GM18507 (cell line): ENCODE data around the gene KRT8.
A peak's percentile ranks its signal among the peaks of the same experiment; 100 is the strongest.
"Not testable (repeated sequence)": the region's sequence is repeated elsewhere in the genome, so short reads cannot be mapped to it uniquely, and the experiment has no call there.

ENCODE experiments used
- DNase-seq: peaks from one replicate; pipeline ENCODE4 v3.0.0; 2011; ENCODE audit warnings: low read depth; ENCODE audit not compliant: insufficient read length; ENCODE audit errors: extremely low spot score
- FAIRE-seq: peaks from 2 replicates; lab custom pipeline; 2011; peaks lifted over from hg19 to GRCh38; lab: Jason Lieb, UNC

The KRT8 gene

DNA sequence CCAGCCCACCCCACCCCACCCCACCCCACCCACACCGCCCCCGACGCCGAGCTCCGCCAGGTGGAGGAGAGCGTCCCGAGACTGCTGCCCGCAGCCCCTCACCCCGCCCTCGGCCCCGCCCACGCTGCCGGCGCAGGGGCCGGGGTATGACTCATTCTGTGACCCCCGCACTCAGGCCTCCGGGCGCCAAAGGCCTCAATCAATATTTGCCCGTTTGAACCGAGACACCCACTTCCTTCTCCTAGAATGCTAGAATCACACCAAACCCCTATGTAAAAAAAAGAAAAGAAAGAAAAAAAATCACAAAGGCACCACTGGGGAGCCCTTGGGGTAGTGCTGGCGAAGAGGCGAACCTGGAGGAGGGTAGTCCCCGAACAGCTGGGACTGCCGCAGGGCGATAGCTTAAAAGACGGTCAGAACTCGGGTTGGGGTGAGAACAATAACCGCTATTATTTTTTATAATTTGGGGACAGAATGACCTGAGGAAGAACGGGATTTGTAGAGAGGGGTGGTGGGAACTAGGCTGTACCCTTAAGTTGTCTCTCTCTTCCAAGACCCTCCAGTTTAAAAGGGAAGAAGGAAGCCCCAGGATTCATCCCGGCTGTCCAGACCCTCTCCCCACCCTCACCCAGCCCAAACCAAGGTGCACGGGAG lies 894 bp downstream of the KRT8 start:
- DNase-seq, result peak; percentile 64
- no peak for FAIRE-seq

DNA sequence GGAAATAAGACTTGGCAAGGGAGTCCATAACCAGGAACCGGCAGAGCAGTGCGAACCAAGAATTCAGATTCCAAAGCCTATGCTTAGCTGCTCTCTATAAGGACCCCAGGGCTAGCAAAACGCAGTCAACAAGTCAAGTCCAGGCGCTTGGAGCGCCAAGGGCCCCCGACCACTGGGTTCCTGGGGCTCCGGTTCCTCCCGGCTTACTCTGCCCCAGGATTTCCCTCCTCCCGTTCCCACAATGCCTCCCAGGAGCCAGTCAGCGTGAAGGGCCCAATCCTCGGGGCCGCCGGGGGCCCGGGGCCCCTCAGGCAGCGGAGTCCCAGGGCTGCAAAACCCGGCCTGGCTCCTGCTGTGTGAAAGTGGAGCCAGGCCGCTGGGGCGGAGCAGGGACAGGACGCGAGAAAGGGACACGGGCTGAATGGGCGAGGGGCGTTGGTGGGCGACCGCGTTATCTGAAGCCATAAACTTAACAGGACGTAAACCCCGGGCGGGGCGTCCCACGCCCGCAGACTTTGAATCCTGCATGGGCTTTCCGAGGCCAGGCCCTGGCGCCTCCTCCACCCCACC lies 1.5 kb downstream of the KRT8 start:
- FAIRE-seq, result no peak
- DNase-seq, result peak; percentile 43

DNA sequence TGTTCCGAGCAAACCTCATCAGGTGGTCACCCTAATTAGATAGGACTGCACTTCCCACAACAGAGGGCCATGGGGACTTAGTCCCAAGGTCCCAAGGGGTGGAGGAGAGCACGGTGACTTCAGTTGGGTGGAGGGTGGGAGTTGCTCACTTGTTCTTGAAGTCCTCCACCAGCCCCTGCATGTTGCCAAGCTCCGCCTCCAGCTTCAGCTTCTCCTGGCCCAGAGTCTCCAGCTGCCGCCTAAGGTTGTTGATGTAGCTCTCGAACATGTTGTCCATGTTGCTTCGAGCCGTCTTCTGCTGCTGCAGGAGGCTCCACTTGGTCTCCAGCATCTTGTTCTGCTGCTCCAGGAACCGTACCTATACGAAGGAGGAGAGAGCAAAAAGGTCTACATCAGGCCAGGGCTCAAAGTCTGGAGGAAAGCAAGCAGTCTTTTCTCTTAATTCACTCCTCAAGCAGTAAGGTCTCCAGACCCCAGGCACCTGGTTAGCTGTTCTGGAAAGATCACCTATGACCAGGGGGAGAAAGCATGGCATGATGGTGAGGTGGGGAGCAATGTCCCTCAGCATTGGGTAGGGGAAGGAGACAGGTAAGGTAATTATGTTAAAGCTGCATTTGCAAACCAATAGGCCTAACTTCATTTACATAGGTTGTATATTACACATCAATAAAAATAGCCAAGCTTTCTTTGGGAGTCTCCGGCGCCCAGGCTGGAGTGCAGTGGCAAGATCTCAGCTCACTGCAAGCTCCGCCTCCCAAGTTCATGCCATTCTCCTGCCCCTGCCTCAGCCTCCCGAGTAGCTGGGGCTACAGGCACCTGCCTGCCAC lies 2.9 kb downstream of the KRT8 start:
- DNase-seq, result no peak
- no peak for FAIRE-seq

DNA sequence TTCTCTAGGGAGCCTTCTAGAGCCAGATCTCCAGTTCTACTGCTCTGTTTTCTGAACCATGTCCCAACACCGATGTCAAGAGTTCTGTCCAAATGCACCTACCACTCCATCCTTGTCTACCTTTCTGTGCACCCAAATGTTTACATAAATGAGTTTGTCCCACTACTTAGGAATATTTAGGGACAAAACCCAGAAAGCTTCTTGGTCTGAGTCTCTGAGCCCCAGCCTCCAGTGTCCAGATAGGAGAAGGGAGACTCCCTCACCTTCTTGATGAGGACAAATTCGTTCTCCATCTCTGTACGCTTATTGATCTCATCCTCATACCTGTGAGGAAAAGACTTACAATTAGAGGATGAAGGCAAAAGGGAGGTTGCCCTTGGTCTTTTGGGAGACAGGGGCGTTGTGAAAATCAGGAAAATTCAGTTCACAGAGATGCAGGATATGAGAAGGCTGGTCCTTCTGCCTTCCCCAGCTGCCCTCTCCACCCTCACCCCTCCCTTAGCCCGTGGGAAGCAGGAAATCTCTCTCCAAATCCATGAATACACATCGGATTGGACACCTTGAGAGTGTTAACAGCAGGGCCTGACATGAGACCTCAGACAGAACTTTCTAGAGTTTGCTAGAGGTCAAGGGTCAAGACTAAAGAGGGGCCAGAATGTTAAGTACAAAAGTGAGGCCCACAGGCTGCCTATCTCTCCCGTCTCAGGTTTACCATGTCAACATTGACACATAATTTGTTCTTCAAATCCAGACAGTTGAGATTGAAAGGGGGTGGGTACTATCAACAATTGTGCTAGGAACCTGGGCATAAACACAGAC lies 3.8 kb downstream of the KRT8 start:
- FAIRE-seq, result no peak

DNA sequence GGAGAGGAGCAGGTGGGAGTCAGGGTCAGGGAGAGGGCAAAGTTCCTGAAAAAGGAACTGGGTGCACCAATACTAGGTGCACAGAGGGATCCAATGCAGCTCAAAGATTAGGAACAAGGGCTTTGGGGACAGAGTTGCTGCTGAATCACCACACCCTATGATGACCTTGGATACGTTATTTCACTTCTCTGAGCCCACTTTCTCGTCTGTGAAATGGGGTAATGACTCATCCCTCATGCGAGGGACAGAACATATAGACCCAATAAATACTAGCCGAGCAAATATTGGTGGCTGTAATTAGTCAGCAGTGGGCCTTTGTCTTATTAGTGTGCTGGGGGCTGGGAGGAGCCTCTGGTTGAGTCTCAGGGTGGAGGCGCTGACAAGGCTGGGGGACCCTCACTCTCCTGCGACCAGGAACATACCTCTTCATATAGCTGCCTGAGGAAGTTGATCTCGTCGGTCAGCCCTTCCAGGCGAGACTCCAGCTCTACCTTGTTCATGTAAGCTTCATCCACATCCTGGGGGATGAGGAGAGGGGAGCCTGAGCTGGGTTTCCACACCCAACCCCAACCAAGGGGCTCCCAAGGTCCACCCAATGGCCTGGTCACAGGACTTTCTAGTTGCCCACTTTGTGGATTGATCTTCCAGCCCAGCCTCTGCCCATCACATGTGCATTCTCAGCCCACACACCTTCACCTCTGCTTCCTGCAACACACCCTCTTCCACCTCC lies 4.5 kb downstream of the KRT8 start:
- no peak for FAIRE-seq
- no peak for DNase-seq

More for the DNA sequence above, 3.8 kb downstream of the KRT8 start:
- no peak for DNase-seq

DNA sequence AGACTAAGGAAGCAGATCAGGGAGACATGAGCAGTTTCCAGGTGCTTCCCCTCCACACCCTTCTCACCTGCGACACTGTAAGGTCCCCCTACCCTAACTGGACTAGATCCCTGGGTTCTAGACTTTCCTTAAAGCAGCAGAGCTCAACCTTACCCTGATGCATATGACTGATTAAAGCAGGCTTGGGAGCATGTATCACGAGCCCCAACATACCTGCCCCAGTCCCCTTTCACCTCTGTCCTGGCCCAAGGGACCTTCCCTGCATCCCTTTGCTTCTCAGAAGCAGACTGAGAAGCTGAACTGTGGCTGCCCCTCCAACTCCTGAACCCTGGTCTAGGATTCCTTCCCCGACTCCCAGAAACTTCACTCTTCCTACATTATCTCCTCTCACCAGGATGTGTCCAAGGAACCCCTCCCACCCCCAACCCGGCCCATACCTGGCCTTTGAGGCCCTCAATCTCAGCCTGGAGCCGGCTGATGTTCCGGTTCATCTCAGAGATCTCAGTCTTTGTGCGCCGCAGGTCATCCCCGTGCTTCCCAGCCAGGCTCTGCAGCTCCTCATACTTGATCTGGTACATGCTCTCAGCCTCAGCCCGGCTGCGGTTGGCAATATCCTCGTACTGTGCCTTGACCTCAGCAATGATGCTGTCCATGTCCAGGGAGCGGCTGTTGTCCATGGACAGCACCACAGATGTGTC lies 5.4 kb downstream of the KRT8 start:
- FAIRE-seq, result no peak

DNA sequence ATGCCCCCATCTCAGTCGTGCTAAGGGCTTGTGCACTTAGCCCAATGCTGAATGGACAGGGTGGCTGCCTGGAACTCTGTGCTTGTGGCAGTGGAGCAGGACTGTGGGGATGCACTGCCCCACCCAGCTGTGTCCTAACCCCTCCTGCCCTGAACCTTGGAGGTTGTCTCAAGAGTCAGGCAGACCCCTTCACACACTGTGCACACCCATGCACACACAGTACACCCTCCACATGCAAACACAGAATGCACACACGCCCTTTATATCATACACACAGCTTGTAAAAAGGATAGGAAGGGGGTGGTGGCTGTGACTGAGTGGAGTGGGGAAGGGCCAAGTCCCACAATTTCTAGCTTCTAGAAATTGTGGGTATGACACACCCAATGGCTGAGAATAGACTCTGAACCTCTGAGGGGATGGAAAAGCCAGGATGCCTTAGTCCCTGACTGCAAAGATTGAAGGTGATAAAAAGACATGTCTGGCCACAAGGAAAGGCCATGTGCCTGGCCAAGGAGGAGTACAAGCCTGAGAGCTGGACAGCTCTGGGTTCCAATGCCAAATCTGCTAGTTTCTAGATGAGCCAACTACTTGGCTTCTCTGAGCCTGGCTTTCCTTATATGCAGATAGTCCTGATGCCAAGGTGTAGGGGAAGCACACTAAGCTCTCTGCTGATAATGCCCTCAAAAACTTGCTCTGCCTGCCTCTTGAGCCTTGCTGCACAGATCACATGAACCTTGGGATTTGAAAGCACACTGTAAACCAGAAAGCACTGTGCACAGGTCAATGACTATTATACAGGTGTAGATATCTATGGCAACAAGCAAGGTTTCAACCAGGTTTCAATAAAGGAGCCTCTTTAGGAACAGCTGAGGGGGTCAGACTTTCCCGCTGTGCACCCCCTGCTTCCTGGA lies 8.4 kb downstream of the KRT8 start:
- no peak for DNase-seq
- no peak for FAIRE-seq

More for the DNA sequence above, 5.4 kb downstream of the KRT8 start:
- DNase-seq, result no peak

DNA sequence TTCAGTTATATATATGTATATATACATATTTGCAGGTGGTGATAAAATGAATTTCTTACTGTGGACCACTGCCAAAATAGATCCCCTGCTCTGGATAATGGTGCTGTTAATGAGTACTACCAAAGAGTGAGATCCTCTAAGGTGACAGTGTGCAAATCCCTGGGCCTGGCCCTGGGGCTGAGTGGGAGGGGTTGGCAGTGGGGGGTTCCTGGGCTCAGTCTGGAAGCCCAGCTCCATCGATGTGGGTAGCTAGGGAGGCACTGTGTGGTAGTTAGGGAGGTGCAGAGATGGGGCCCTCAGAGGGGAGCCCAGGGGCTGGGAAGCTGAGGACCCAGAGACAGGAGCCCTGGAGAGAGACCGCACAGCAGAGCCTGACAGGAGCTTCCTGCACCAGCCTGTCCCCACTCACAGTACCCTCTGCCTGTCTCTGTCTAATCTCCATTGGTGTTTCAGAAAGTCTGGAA lies 9.1 kb downstream of the KRT8 start:
- DNase-seq (no peak), FAIRE-seq (no peak)

DNA sequence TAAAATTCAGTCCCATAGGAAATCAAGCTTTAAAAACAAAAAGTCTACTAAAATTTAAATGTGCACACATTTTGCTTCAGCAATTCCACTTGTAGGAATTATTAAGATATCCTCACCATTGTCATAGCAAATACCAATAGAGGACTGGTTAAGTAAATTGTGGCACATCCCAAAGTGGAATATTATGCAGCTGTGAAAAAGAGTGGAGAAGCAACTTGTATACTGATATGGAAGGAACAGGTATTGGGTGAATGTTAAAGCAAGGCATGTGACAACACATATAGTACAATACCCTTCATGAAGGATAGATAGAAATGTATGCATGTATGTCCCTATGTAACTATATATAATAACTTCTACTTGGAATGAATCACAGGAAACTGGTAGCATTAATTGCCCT lies 11.9 kb downstream of the KRT8 start:
- DNase-seq (no peak), FAIRE-seq (no peak)

DNA sequence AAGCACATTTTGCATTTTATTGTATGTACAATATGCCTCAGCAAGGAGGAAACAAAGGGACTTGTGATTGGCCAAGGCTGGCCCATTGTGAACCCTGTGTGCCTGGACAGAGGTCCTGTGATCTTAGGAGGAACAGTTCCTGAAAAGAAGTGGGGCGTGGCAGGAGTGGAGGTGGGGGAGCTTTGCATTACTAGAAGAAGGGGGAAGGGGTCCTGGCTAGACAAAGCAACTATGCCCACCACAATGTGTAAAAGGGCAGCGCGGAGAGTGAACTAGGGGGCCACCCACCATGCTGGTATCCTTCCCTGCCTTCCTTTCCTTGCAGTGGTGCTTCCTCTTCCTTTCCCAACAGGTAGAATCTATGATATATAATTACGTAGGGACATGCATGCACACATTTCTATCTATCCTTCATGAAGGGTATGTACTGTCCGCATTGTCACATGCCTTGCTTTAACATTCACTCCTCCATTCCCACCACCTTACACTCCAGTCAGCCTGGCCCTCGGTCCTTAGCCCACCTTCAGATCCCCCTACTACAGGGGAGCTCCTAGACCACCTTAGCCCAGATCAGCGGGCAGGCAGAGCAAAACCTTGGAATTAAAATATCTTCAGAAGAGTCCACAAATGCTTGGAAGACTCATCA lies 12.5 kb downstream of the KRT8 start:
- DNase-seq (no peak), FAIRE-seq (no peak)

DNA sequence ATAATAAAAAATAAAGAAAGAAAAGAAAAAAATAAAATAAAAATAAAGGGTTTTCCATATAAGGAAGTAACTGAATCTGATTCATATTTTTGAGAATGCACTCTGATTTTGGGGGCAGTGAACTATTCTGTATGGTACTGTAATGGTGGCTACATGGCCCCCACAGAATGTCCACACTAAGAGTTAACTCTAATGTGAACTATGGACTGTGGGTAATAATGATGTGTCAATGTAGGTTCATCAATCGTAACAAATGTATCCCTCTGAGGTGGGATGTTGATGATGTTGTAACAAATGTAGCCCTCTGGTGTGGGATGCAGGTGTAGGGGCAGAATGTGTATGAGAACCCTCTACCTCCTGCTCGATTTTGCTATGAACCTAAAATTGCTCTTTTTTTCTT lies 13.8 kb downstream of the KRT8 start:
- FAIRE-seq, result no peak

DNA sequence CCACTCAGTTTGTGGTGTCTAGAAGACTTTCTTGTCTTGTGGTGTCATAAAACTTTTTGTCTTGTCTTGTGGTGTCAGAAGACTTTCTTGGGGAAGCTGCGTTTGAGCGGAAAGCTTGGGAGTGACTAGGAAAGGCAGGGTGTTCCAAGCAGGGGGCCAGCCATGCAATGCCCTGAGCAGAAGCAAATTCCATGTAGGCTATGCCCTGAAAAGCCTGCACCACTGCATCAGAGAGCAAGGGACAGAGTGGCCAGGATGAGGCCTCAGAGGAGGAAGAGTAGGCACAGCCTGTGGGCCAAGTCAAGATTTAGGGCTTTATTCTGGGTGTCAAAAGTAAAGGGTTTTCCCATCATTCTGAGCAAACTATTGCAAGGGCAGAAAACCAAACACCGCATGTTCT lies 14.5 kb downstream of the KRT8 start:
- FAIRE-seq (no peak), DNase-seq (no peak)

More for the DNA sequence above, 13.8 kb downstream of the KRT8 start:
- DNase-seq, result no peak

DNA sequence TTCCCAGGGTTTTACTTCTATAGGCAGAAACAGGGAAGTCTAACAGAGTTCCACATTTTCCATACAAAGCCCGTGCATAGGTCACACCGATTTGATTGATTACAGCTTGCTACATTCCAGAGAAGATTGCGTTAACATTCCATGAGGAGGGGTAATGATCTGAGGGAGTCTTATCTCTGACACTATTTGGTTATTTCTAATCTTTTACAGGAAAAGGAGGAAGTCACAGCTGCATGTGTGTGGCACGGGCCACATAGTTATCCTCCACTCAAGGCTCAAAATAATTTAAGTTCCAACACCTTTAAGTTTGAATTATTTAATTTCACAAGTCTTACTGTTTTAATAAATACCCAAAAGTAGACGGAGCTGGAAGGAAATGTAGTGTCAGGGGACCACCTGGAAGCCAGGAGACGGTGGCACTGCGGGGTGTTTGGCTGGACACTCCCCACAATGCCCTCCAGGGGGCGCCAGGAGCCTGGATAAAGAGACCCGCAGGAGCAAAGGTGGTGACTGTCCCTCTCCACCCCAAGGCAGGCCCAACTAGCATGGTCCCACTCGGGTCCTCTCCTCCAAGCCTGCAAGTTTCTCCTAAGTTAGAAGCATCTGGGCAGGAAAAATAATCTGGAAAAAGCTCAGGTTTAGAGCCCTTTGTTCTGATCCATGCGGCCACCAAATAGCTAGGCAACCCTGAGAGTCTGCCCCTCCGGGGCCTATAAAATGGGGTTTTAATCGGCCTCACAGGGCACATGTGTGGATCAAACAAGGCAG lies 20.2 kb downstream of the KRT8 start:
- DNase-seq, result no peak
- FAIRE-seq, result no peak

DNA sequence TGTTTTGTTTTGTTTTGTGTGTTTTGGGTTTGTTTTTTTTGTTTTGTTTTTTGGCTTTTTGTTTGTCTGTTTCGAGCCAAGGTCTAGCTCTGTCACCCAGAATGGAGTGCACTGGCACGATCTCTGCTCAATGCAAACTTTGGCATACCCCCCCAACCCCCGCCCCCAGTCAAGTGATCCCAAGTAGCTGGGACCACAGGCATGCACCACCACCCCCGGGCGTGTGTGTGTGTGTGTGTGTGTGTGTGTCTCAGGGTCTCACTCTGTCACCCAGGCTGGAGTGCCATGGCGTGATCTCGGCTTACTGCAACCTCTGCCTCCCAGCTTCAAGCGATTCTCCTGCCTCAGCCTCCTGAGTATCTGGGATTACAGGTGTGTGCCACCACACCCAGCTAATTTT lies 24.4 kb downstream of the KRT8 start:
- not testable (repeated sequence) for FAIRE-seq, DNase-seq

DNA sequence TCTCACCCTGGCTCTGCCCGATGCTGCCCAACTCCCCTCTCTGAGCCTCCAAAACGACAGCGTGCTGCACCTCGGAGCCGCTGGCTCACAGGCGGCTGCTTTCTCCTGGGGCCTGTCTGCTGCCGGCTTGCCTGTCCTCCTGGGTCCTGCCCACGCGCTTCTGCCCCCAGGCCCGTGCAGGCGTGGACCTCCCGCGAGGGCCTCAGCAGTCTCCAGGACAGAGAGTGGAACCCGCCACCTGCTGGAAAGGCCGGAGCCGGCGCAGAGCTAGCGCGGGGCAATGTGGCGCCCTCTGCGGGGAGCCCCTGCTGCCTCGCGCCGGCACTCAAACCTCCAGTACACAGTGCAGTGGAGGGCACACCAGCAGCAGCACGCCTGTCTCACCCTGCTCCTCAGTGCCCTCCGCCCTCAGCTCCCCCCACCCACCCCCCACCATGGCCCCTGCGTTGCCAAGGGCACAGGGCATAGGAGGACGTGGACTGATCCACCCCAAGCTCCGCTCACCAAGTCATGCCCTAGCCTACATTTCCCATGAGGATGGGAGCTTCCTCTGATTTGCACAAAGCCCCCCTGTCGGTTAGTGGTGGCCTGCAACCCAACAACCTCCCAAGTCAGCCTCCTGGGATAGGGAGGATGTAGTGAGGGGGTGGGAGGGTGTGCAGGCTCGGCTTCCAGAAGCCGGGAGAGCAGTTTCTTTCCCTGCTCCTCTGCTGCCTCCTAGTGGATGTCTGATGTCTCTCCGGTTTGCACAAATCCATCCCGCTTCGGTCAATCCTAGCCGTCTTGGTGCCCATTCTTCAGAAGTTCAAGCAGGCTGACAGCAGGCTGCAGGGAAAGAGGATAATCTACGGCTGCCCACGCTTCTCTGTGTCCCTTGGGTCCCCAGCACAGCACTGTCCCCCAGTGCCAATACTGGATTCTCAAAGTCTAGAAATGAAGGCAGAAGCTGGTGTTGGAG lies 25.2 kb downstream of the KRT8 start:
- DNase-seq (peak; percentile 28), FAIRE-seq (peak; percentile 45)
